SU-DHL-6 (cell line): Measurements from ENCODE around the gene MON2.

Experiments
- CTCF ChIP-seq: fragments of 200-600 bp; sonication (generic); IDR thresholded peaks from one replicate; pipeline ENCODE4 v1.5.1; 2017; ENCODE audit warnings: antibody characterized with exemption, mild to moderate bottlenecking, low read length, moderate library complexity; ENCODE audit not compliant: insufficient read depth, poor library complexity, severe bottlenecking
- EZH2phosphoT487 ChIP-seq: fragments of 200-600 bp; sonication (generic), shearing (Covaris generic); conservative IDR thresholded peaks from 2 replicates; pipeline ENCODE4 v1.6.1; 2018; ENCODE audit warnings: mild to moderate bottlenecking, antibody characterized with exemption, low read length, moderate library complexity, mixed read lengths

GRCh38 chr12:62537551-62537950 lies 70.9 kb downstream of the MON2 start:
- TF ChIP-seq CTCF (no peak), EZH2phosphoT487 (no peak)
